ENCODE results near the gene KIAA1549.
"Not testable (repeated sequence)": the region's sequence is repeated elsewhere in the genome, so short reads cannot be mapped to it uniquely, and the experiment has no call there.

Gene KIAA1549

DNA sequence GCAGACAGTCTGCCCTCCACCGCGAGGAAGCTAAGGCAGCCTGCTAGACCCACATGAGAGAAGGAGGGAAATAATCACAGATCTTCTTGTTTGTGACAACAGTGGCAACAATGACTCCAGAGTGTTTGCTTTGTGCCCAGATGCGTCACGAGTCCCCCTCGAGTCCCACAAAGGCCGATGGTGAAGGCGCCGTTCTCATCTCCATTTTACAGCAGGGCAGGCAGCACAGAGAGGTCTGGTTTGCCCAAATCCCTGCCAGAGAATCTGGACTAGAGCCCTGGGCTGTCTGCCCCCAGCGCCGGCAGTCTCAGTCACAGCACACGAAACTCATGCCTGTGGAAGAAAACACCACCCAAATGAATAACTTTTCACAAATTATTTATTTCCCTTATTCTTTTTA is 38.1 kb downstream of the KIAA1549 start:
- Histone ChIP-seq H3K9me3 (ENCODE audit: control insufficient read depth, insufficient read depth, low read length) (no peaks in the 10 kb centered on the region), H3K4me1 (ENCODE audit: insufficient read depth, low read length) (no peaks in the 10 kb centered on the region), H3K36me3 (ENCODE audit: insufficient read depth, low read length) (no peaks in the 10 kb centered on the region), H3K9ac (ENCODE audit: low read depth, low read length) (no peak overlapping the region)

DNA sequence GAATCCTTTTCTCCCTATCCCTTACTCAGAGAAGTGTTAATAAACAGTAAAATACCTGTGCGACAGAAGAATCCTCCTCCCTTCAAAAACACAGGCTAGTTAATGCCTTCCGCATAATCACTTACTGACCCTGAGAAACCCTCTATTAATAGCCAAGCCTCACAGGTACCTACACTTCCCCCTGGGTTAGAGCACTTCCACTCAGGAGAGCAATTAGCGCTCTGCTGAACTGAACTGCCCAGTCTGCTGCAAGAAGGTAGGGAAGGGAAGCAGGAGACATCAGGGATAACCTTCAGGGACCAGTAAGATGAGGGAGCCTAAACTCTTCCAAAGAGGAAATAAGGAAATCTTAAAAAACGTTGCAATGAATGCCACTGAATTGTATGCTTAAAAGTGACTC is 39.6 kb downstream of the KIAA1549 start:
- no peaks in the 10 kb centered on the region for H3K4me1 ChIP-seq (ENCODE audit: insufficient read depth, low read length)
- H3K9me3 ChIP-seq (ENCODE audit: control insufficient read depth, insufficient read depth, low read length), result no peaks in the 10 kb centered on the region
- H3K36me3 ChIP-seq (ENCODE audit: insufficient read depth, low read length), result no peaks in the 10 kb centered on the region
- H3K9ac ChIP-seq (ENCODE audit: low read depth, low read length), result no peak overlapping the region

DNA sequence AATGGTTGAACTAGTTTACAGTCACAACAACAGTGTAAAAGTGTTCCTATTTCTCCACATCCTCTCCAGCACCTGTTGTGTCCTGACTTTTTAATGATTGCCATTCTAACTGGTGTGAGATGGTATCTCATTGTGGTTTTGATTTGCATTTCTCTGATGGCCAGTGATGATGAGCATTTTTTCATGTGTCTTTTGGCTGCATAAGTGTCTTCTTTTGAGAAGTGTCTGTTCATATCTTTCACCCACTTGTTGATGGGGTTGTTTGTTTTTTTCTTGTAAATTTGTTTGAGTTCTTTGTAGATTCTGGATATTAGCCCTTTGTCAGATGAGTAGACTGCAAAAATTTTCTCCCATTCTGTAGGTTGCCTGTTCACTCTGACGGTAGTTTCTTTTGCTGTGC is 40.6 kb downstream of the KIAA1549 start:
- H3K9me3 ChIP-seq (ENCODE audit: control insufficient read depth, insufficient read depth, low read length); H3K36me3 ChIP-seq (ENCODE audit: insufficient read depth, low read length); H3K4me1 ChIP-seq (ENCODE audit: insufficient read depth, low read length); H3K9ac ChIP-seq (ENCODE audit: low read depth, low read length): not testable (repeated sequence)

DNA sequence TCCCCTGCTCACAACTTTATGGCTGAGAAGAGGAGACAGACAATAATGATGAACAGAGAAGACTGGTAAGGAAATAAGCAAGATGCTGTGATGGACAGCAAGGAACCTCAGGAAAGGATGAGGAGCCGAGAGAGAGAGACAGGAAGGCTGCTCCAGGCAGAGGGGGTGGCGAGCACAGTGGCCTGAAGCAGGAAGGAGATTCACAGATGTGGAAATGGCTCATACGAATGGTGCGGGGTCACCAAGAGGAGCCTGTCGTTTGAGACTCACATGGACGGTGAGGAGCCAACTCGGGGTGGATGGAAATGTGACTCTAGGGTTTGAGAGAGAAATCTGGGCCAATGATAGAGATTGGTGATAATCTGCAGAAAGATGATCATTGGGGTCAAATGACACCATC is 43.7 kb downstream of the KIAA1549 start:
- H3K9me3 ChIP-seq (ENCODE audit: control insufficient read depth, insufficient read depth, low read length), result no peaks in the 10 kb centered on the region
- no peak overlapping the region for H3K9ac ChIP-seq (ENCODE audit: low read depth, low read length)
- H3K4me1 ChIP-seq (ENCODE audit: insufficient read depth, low read length), result peaks cover 7% of the 10 kb centered on the region; the same call in 1 of the 2 replicates
- H3K36me3 ChIP-seq (ENCODE audit: insufficient read depth, low read length), result no peaks in the 10 kb centered on the region

DNA sequence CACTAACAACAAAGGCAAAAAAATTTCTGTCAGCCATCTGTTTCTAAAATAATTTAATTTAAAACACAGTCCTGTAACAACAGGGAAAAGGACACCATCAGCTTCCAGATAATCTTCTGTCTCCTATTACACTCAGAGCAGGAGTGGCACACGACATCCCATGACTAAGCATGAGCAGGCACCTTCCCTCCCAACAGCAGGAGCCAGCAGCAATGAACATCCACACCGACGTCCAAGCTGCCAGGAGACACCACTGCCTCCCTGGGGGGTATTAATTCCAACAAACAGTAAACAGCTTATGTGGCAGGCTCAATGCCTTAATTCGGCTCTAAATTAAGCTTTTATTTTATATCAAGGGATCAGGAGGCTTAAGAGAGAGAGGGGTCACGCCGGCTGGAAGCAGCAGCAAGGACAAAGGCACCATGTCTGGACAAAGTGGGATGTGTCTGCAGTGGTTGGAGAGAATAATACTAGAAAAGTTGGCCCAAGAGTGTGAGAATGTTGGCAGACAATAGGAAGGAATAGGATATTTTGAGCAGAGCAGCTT is 45.7 kb downstream of the KIAA1549 start:
- Histone ChIP-seq H3K36me3 (ENCODE audit: insufficient read depth, low read length) (no peaks in the 10 kb centered on the region), H3K9me3 (ENCODE audit: control insufficient read depth, insufficient read depth, low read length) (no peaks in the 10 kb centered on the region), H3K9ac (ENCODE audit: low read depth, low read length) (no peak overlapping the region), H3K4me1 (ENCODE audit: insufficient read depth, low read length) (peaks cover 7% of the 10 kb centered on the region; the same call in 1 of the 2 replicates)

DNA sequence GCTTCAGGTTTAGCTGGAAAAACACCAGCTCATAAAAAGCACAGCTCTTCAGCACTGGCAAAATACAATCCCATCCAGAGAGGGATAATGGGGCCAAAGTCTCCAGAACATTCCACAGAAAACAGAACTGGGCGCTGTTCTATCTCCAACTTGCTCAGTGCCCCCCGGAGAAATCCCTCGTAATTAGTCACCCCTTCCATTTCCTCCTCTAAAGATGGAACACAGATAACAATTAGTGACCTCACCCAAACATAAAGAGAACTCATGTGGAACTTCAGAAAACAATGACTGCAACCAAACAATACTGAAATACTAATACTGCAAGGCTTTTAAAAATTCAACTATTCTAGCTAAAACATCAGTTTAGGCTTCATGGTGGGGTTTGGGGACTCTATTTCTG is 46.3 kb downstream of the KIAA1549 start:
- peaks cover 7% of the 10 kb centered on the region; the same call in 1 of the 2 replicates for H3K4me1 ChIP-seq (ENCODE audit: insufficient read depth, low read length)
- H3K9ac ChIP-seq (ENCODE audit: low read depth, low read length), result no peak overlapping the region
- H3K9me3 ChIP-seq (ENCODE audit: control insufficient read depth, insufficient read depth, low read length), result no peaks in the 10 kb centered on the region
- H3K36me3 ChIP-seq (ENCODE audit: insufficient read depth, low read length), result no peaks in the 10 kb centered on the region

DNA sequence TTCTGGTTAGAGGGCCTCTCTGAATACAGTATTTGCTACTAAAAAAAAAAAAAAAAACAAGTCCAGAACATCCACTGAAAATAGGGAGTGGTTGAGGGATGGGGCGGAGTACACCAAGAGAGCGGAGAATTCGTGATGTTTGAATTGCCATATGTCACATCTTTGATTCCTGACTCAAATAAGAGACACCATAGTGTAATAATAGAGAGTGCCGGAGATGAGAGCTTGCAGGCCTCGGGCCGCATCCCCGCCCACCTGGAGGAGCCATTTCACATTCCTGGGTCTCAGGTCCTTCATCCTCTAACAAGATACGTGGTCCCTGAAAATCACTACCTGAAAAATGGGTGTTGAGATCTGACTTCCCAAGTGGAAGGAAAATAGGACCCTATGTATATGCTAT is 46.8 kb downstream of the KIAA1549 start:
- Histone ChIP-seq H3K36me3 (ENCODE audit: insufficient read depth, low read length) (no peaks in the 10 kb centered on the region), H3K4me1 (ENCODE audit: insufficient read depth, low read length) (peaks cover 7% of the 10 kb centered on the region; the same call in 1 of the 2 replicates), H3K9ac (ENCODE audit: low read depth, low read length) (no peak overlapping the region), H3K9me3 (ENCODE audit: control insufficient read depth, insufficient read depth, low read length) (no peaks in the 10 kb centered on the region)

DNA sequence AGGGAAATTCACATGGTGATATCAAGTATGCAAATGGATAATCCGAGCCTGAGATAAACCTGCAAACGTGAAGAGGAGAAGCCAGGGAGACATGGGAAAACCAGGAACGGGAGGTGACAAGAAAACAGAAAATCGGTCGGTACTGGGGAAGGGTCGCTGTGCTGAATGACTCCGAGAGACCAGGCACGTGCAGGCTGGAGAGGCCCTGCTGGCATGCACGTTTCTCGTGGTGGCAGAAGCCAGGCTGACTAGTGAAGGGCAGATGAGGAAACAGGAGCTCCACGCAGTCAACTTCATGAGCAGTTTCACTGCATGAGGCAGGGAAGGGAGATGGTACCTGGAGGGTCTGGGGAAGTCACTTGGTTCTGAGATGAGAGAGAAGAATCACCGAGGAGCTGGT is 48.3 kb downstream of the KIAA1549 start:
- Histone ChIP-seq H3K4me1 (ENCODE audit: insufficient read depth, low read length) (peaks cover 7% of the 10 kb centered on the region; the same call in 1 of the 2 replicates), H3K9me3 (ENCODE audit: control insufficient read depth, insufficient read depth, low read length) (no peaks in the 10 kb centered on the region), H3K9ac (ENCODE audit: low read depth, low read length) (no peak overlapping the region), H3K36me3 (ENCODE audit: insufficient read depth, low read length) (no peaks in the 10 kb centered on the region)

DNA sequence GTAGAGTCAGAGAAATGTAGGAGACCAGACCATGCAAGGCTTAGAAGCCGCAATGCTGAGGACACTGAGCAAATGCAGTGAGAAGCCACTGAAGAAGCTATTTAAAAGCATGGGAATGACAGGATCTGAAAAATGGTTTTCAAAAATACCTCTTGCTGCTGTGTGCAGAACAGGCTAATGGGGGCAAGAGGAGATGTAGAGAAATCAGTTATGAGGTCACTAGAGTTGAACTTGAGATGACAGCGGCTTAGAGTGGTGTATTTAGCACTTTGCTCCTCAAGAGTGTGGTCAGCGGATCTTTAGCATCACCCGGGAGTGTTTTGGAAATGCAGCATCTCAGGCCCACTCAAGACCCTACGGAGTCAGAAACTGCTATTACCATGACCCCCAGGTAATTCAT is 48.8 kb downstream of the KIAA1549 start:
- Histone ChIP-seq H3K9ac (ENCODE audit: low read depth, low read length) (no peak overlapping the region), H3K36me3 (ENCODE audit: insufficient read depth, low read length) (no peaks in the 10 kb centered on the region), H3K9me3 (ENCODE audit: control insufficient read depth, insufficient read depth, low read length) (no peaks in the 10 kb centered on the region), H3K4me1 (ENCODE audit: insufficient read depth, low read length) (peaks cover 7% of the 10 kb centered on the region; the same call in 1 of the 2 replicates)

DNA sequence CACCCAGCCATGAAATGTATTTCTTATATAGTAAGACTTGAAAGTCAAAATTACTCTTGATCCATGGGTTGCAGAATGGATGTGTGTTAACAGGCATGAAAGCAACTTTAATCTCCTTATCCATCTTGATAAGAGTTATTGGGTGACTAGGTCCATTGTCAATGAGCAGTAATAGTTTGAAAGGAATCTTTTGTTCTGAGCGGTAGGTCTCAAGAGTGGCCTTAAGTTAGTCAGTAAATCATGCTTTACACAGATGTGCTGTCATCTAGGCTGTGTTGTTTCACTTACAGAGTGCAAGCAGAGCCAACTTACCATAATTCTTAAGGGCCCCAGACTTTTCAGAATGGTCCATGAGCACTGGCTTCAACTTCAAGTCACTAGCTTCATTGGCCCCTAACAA is 51.2 kb downstream of the KIAA1549 start:
- H3K4me1 ChIP-seq (ENCODE audit: insufficient read depth, low read length), result peaks cover 2% of the 10 kb centered on the region; the same call in 1 of the 2 replicates
- no peaks in the 10 kb centered on the region for H3K9me3 ChIP-seq (ENCODE audit: control insufficient read depth, insufficient read depth, low read length)
- H3K36me3 ChIP-seq (ENCODE audit: insufficient read depth, low read length), result no peaks in the 10 kb centered on the region
- H3K9ac ChIP-seq (ENCODE audit: low read depth, low read length), result no peak overlapping the region

DNA sequence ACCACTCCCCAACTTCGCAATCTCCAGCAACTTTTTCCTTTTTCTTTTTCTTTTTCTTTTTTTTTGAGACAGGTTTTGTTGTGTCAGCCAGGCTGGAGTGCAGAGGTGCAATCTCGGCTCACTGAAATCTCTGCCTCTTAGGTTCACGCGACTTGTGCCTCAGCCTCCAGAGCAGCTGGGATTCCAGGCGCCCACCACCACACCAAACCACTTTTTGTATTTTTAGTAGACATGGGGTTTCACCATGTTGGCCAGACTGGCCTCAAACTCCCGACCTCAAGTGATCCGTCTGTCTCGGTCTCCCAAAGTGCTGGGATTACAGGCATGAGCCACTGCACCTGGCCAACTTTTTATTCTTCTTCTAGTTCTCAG is 55.0 kb downstream of the KIAA1549 start:
- Histone ChIP-seq H3K36me3 (ENCODE audit: insufficient read depth, low read length) (no peaks in the 10 kb centered on the region), H3K9ac (ENCODE audit: low read depth, low read length) (no peak overlapping the region), H3K4me1 (ENCODE audit: insufficient read depth, low read length) (no peaks in the 10 kb centered on the region), H3K9me3 (ENCODE audit: control insufficient read depth, insufficient read depth, low read length) (no peaks in the 10 kb centered on the region)

DNA sequence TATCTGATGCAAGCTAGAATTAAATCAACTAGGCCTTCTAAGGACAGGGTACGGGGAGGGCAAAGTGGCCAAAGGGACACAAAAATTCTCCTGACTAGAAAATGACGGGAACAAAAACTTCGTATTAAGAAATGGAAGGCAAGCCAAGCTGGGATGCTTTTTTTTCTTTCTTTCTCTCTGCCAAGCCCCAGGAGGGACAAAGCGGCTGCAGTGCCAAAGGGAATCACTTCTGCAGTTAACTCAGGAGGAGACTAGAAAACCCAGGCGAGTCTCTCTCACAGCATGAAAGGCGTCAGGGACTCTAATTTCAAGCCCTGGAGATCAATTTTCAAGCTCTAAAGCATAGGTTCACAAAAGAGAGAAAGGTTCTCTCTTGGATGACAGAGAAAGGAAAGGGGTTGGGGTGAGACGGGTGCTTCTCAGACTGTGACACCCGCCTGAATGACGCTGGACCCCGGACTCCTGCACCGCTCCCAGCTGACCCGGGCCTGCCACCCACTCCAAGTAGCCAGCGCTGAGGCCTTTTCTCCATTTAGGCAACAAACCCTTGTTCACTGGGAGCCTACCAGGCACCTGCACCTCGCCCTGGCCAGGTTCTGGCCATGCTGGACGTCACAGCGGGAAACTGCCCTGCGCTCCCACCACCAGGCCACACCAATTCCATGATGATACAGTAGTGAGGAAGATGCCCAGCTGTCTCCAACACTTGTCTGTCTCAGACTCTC is 56.5 kb downstream of the KIAA1549 start:
- Histone ChIP-seq H3K4me1 (ENCODE audit: insufficient read depth, low read length) (no peaks in the 10 kb centered on the region), H3K9me3 (ENCODE audit: control insufficient read depth, insufficient read depth, low read length) (no peaks in the 10 kb centered on the region), H3K36me3 (ENCODE audit: insufficient read depth, low read length) (no peaks in the 10 kb centered on the region), H3K9ac (ENCODE audit: low read depth, low read length) (no peak overlapping the region)

DNA sequence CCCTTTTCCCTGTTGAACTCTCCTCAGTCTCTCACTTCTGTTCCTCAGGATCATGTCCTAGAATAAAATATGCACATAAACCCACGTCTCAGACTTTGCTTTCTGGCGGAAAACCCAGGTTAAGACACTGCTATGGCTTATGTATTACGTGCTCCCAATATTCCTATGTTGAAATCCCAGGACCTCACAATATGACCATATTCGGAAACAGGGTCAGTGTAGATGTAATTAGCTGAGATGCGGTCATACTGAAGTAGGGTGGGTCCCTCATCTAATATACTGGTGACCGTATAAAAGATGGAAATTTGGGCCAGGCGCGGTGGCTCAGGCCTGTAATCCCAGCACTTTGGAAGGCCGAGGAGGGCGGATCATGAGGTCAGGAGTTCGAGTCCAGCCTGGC is 59.9 kb downstream of the KIAA1549 start:
- H3K9ac ChIP-seq (ENCODE audit: low read depth, low read length), result no peak overlapping the region
- H3K36me3 ChIP-seq (ENCODE audit: insufficient read depth, low read length), result peaks cover 6% of the 10 kb centered on the region; the same call in 1 of the 2 replicates
- H3K4me1 ChIP-seq (ENCODE audit: insufficient read depth, low read length), result no peaks in the 10 kb centered on the region
- H3K9me3 ChIP-seq (ENCODE audit: control insufficient read depth, insufficient read depth, low read length), result no peaks in the 10 kb centered on the region

DNA sequence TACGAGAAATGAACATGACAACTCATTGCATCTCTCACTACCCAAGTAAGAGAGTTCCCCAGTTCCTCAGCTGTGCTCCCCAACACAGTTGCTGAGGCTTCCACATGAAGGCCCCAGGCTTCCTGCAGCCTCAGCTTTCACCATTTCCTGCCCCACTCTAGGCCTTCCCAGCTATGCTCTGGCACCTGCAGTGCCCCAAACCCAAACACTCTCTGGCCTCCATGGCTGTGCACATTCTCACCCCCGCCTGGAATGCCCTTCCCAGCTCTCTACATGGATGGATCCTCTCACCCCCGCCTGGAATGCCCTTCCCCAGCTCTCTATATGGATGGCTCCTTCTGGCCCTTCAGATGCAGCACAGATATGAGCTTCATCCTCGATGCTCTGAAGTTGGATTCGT is 61.3 kb downstream of the KIAA1549 start:
- Histone ChIP-seq H3K9me3 (ENCODE audit: control insufficient read depth, insufficient read depth, low read length) (no peaks in the 10 kb centered on the region), H3K9ac (ENCODE audit: low read depth, low read length) (no peak overlapping the region), H3K36me3 (ENCODE audit: insufficient read depth, low read length) (peaks cover 6% of the 10 kb centered on the region; the same call in 1 of the 2 replicates), H3K4me1 (ENCODE audit: insufficient read depth, low read length) (no peaks in the 10 kb centered on the region)

DNA sequence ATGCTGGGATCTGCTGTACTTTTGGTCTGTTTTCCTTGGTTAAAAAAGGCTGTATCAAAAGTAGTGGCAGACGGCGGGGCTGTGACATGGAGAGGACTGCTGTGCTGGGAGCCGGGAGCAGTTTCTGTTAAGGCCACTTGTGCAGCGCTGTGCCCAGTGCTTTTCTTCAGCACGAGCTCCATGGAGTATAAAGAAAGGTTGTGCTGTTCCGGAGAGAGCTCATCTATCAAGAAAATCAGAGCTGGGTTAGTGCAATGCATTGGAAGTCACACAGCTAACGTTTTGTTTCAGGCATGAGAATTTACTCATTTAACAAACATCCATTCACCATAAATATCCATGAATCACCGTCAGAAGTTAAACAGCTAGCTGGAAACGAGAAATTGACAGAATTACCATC is 62.0 kb downstream of the KIAA1549 start:
- peaks cover 6% of the 10 kb centered on the region; the same call in 1 of the 2 replicates for H3K36me3 ChIP-seq (ENCODE audit: insufficient read depth, low read length)
- H3K4me1 ChIP-seq (ENCODE audit: insufficient read depth, low read length), result no peaks in the 10 kb centered on the region
- H3K9ac ChIP-seq (ENCODE audit: low read depth, low read length), result no peak overlapping the region
- no peaks in the 10 kb centered on the region for H3K9me3 ChIP-seq (ENCODE audit: control insufficient read depth, insufficient read depth, low read length)
